H1 (cell line): ENCODE data around the gene PHGDH. TPM values are rescaled to one million over a fixed set of nuclear protein-coding genes. Genes with fewer than 3 reads are reported as not detected.

Source experiments
- CTCF ChIA-PET: fragments of 300-600 bp; sonication (Branson Sonifier 250); formaldehyde crosslinking; loops from one replicate; lab custom pipeline; 2021; ENCODE audit not compliant: partially characterized antibody; lab: Charles Lee
- POLR2A ChIA-PET: fragments of 300-600 bp; sonication (Branson Sonifier 250); formaldehyde crosslinking; loops from one replicate; lab custom pipeline; 2021; ENCODE audit warnings: inconsistent platforms; ENCODE audit not compliant: partially characterized antibody; lab: Charles Lee
- DNase-seq, 2 experiments: peaks; one replicate each; pipeline versions ENCODE4 v3.0.0 to v3.0.0-alpha.2; 2010 to 2022; ENCODE audit warnings: low spot score in 2 of 2, low read depth in 1 of 2, mixed read lengths in 1 of 2
- FAIRE-seq: peaks from 2 replicates; lab custom pipeline; 2011; peaks lifted over from hg19 to GRCh38; lab: Jason Lieb, UNC
- H2AFZ ChIP-seq: 2 replicates; pipeline ENCODE4 v1.8.1; 2012; ENCODE audit warnings: low read length, inconsistent platforms
- H2AK5ac ChIP-seq: 2 replicates; pipeline ENCODE4 v1.6.1; 2013; ENCODE audit warnings: low read depth, low read length
- H2BK120ac ChIP-seq: replicated peaks from 2 replicates; pipeline ENCODE3; 2013; ENCODE audit warnings: low read depth, low read length, inconsistent platforms
- H2BK12ac ChIP-seq: 2 replicates; pipeline ENCODE4 v1.6.1; 2013; ENCODE audit warnings: low read depth, low read length
- H2BK15ac ChIP-seq: 2 replicates; pipeline ENCODE4 v1.6.1; 2013; ENCODE audit warnings: low read length
- H2BK20ac ChIP-seq: 2 replicates; pipeline ENCODE4 v1.6.1; 2013; ENCODE audit warnings: low read length
- H2BK5ac ChIP-seq: 2 replicates; pipeline ENCODE4 v1.6.1; 2013; ENCODE audit warnings: low read depth, low read length
- H3K14ac ChIP-seq: 2 replicates; pipeline ENCODE4 v1.6.1; 2013; ENCODE audit warnings: inconsistent platforms; ENCODE audit not compliant: insufficient read length
- H3K18ac ChIP-seq: 2 replicates; pipeline ENCODE4 v1.6.1; 2013; ENCODE audit warnings: low read length; ENCODE audit errors: extremely low read depth
- H3K23ac ChIP-seq: 2 replicates; pipeline ENCODE4 v1.6.1; 2013; ENCODE audit warnings: inconsistent platforms; ENCODE audit not compliant: insufficient read length
- H3K23me2 ChIP-seq: 2 replicates; pipeline ENCODE4 v1.6.1; 2013; ENCODE audit warnings: low read depth, low read length
- H3K27ac ChIP-seq: 2 replicates; pipeline ENCODE4 v1.6.1; 2011; ENCODE audit warnings: low read depth, low read length, inconsistent platforms
- H3K27me3 ChIP-seq, 4 experiments: replicated peaks in 1 of 4; 1 replicate in 1 of 4; 2 replicates in 3 of 4; pipeline versions ENCODE4 v1.6.1 to v1.8.1; 2011 to 2013; ENCODE audit warnings: low read length in 3 of 4, mild to moderate bottlenecking in 3 of 4, inconsistent platforms in 2 of 4, mixed read lengths in 2 of 4, moderate library complexity in 1 of 4; ENCODE audit not compliant: control insufficient read depth in 3 of 4, insufficient read depth in 3 of 4; ENCODE audit errors: extremely low read depth in 1 of 4
- H3K36me3 ChIP-seq, 4 experiments: 2 replicates each; pipeline versions ENCODE4 v1.6.1 to v1.8.1; 2011 to 2013; ENCODE audit warnings: mild to moderate bottlenecking in 4 of 4, low read length in 3 of 4, moderate library complexity in 2 of 4, control low read depth in 1 of 4, inconsistent platforms in 1 of 4; ENCODE audit not compliant: insufficient read depth in 4 of 4, control insufficient read depth in 2 of 4
- H3K4ac ChIP-seq: replicated peaks from 2 replicates; pipeline ENCODE3; 2013; ENCODE audit warnings: low read length, low read depth, mixed read lengths, inconsistent platforms; ENCODE audit not compliant: insufficient read length
- H3K4me1 ChIP-seq, 4 experiments: replicated peaks in 1 of 4; 1 replicate in 1 of 4; 2 replicates in 3 of 4; pipeline versions ENCODE4 v1.6.1 to v1.8.1; 2011 to 2013; ENCODE audit warnings: low read length in 3 of 4, inconsistent platforms in 2 of 4, mixed read lengths in 1 of 4; ENCODE audit not compliant: insufficient read depth in 4 of 4, control insufficient read depth in 3 of 4
- H3K4me2 ChIP-seq, 2 experiments: 2 replicates each; pipeline versions ENCODE4 v1.6.1 to v1.8.1; 2011 to 2013; ENCODE audit warnings: low read depth in 2 of 2, low read length in 2 of 2, control low read depth in 1 of 2, inconsistent platforms in 1 of 2, mild to moderate bottlenecking in 1 of 2; ENCODE audit not compliant: insufficient read depth in 1 of 2
- H3K4me3 ChIP-seq, 4 experiments: fragments of 200-600, 300-600 bp in 1 of 4; sonication (generic), shearing (Covaris generic), sonication (Bioruptor Twin) in 1 of 4; 2 replicates each; pipeline versions ENCODE4 v1.5.1 to v1.8.1; 2011 to 2016; ENCODE audit warnings: low read length in 4 of 4, low read depth in 3 of 4, control low read depth in 2 of 4, inconsistent platforms in 2 of 4, mild to moderate bottlenecking in 2 of 4, mixed read lengths in 1 of 4, moderate library complexity in 1 of 4; ENCODE audit not compliant: insufficient read depth in 2 of 4; ENCODE audit errors: extremely low read depth in 1 of 4
- H3K56ac ChIP-seq: replicated peaks from 2 replicates; pipeline ENCODE3; 2013; ENCODE audit warnings: low read depth, mild to moderate bottlenecking, mixed read lengths, low read length, inconsistent platforms; ENCODE audit not compliant: insufficient read length
- H3K79me1 ChIP-seq: 2 replicates; pipeline ENCODE4 v1.6.1; 2013; ENCODE audit warnings: low read depth, low read length, control low read depth
- H3K79me2 ChIP-seq, 2 experiments: 2 replicates each; pipeline versions ENCODE4 v1.6.1 to v1.8.1; 2012 to 2013; ENCODE audit warnings: low read length in 2 of 2, mild to moderate bottlenecking in 2 of 2, inconsistent platforms in 1 of 2; ENCODE audit not compliant: insufficient read depth in 2 of 2, control insufficient read depth in 1 of 2
- H3K9ac ChIP-seq, 4 experiments: replicated peaks in 1 of 4; 1 replicate in 1 of 4; 2 replicates in 3 of 4; pipeline versions ENCODE4 v1.6.1 to v1.8.1; 2011 to 2013; ENCODE audit warnings: low read depth in 3 of 4, low read length in 3 of 4, control low read depth in 2 of 4, mild to moderate bottlenecking in 2 of 4, moderate library complexity in 2 of 4, inconsistent platforms in 1 of 4; ENCODE audit errors: extremely low read depth in 1 of 4
- H3K9me3 ChIP-seq, 2 experiments: 2 replicates each; pipeline versions ENCODE4 v1.6.1 to v1.8.1; 2012 to 2013; ENCODE audit warnings: mild to moderate bottlenecking in 2 of 2, moderate library complexity in 2 of 2, control low read depth in 1 of 2, inconsistent platforms in 1 of 2, low read depth in 1 of 2, low read length in 1 of 2, mixed read lengths in 1 of 2; ENCODE audit not compliant: insufficient read depth in 2 of 2
- H4K20me1 ChIP-seq, 2 experiments: replicated peaks in 1 of 2; 2 replicates each; pipeline versions ENCODE3 to v1.8.1; 2011 to 2013; ENCODE audit warnings: inconsistent platforms in 2 of 2, low read length in 2 of 2, mild to moderate bottlenecking in 1 of 2; ENCODE audit not compliant: insufficient read depth in 2 of 2, control insufficient read depth in 1 of 2
- H4K5ac ChIP-seq: 2 replicates; pipeline ENCODE4 v1.6.1; 2013; ENCODE audit warnings: low read length, low read depth, mixed read lengths, inconsistent platforms; ENCODE audit not compliant: insufficient read length
- H4K8ac ChIP-seq: 2 replicates; pipeline ENCODE4 v1.8.0; 2013; ENCODE audit warnings: mild to moderate bottlenecking, moderate library complexity, low read length, inconsistent platforms; ENCODE audit not compliant: insufficient read depth; ENCODE audit errors: extremely low read depth
- H4K91ac ChIP-seq: replicated peaks from 2 replicates; pipeline ENCODE3; 2013; ENCODE audit warnings: low read length, mixed read lengths, inconsistent platforms; ENCODE audit not compliant: insufficient read length
- ATF3 ChIP-seq: IDR thresholded peaks from 2 replicates; pipeline ENCODE4 v1.6.1; 2011; ENCODE audit warnings: low read depth, mild to moderate bottlenecking, low read length; ENCODE audit not compliant: insufficient read depth
- CEBPB ChIP-seq: IDR thresholded peaks from 2 replicates; pipeline ENCODE4 v1.6.1; 2012; ENCODE audit warnings: low read depth, low read length
- JUN ChIP-seq: IDR thresholded peaks from 2 replicates; pipeline ENCODE4 v1.6.1; 2011; ENCODE audit warnings: low read depth, mild to moderate bottlenecking, improper control_type of control experiment, low read length
- KDM4A ChIP-seq: IDR thresholded peaks from one replicate; pipeline ENCODE4 v1.7.1; 2012; ENCODE audit warnings: low read depth, mild to moderate bottlenecking, moderate library complexity, low read length, inconsistent platforms; ENCODE audit not compliant: severe bottlenecking
- RFX5 ChIP-seq: IDR thresholded peaks from 2 replicates; pipeline ENCODE4 v1.6.1; 2011; ENCODE audit warnings: low read depth, low read length, improper control_type of control experiment, borderline replicate concordance
- SAP30 ChIP-seq: fragments of 300-600 bp; sonication (generic); IDR thresholded peaks from 2 replicates; pipeline ENCODE4 v1.7.1; 2012; ENCODE audit warnings: low read length, moderate library complexity, mild to moderate bottlenecking, inconsistent platforms; ENCODE audit not compliant: insufficient read depth, insufficient replicate concordance
- SUZ12 ChIP-seq: fragments of 200-600 bp; sonication (generic); IDR thresholded peaks from 2 replicates; pipeline ENCODE4 v1.6.1; 2012; ENCODE audit warnings: mild to moderate bottlenecking, inconsistent platforms, low read length, moderate library complexity, mixed read lengths
- WGBS, 2 experiments: shearing (Covaris generic) in 1 of 2; methylation state at CpG; one replicate each; pipeline versions ENCODE4 v1.1.6 to v1.1.7; 2013 to 2015; ENCODE audit warnings: low lambda C conversion rate in 2 of 2, mixed read lengths in 2 of 2, inconsistent platforms in 1 of 2, low coverage in 1 of 2, missing lambda C conversion rate in 1 of 2; ENCODE audit not compliant: insufficient replicate concordance in 2 of 2, insufficient coverage in 1 of 2, insufficient read length in 1 of 2; ENCODE audit errors: extremely low coverage in 1 of 2, missing lambda C conversion rate in 1 of 2; 5-methylcytosine and 5-hydroxymethylcytosine counted together
- polyA plus RNA-seq, 7 experiments: library from polyadenylated mRNA; depleted of rRNA in 3 of 7; stranded (reverse) in 5 of 7; unstranded in 2 of 7; fragments of >200 nt in 5 of 7; fragments of 200-250 nt in 2 of 7; gene quantifications; 1 replicate in 5 of 7; 2 replicates in 1 of 7; 4 replicates in 1 of 7; pipeline versions ENCODE4 v1.2.1 to v1.2.3, GENCODE V29; 2011 to 2013; ENCODE audit warnings: missing spikeins in 2 of 7, mixed read lengths in 2 of 7
- total RNA-seq: library from RNA; stranded (reverse); fragmentation: NEBNext Ultra II Directional; extraction: Animal tissue kit (Norgen Biotek cat#: 25700); gene quantifications from 2 replicates; pipeline ENCODE4 v1.2.1, GENCODE V29; 2021

The PHGDH gene
- total and polyA plus RNA-seq, 2 of the 8 experiments (the other 6 are each of a cell fraction or from before 2014, with no cell fraction given) = 358 to 687 TPM

DNA sequence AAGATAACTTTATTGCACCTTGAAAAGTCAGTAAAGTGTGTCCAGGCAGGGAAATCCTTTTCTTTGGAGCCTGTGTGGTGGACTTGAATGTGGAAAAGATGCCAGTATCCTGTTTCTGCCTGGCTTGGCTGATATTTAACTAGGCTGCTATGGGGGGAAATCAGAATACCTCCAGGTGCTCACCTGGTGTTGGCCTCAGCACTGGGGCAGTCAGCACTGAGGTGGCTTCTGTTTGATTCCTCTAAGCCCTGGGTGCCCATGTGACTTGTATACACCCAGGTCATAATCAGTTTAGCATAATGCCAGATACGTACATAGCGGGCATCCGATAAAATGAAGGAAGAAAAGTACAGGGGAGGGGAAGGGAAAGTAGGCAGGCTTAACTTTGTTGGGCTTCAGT lies 7.2 kb downstream of the PHGDH start:
- no peak for FAIRE-seq
- no peak overlapping the region for H3K4me3 ChIP-seq
- H2BK15ac ChIP-seq = no peak overlapping the region
- no peak overlapping the region for H3K27ac ChIP-seq
- H2AFZ ChIP-seq = no peak overlapping the region
- H3K79me2 ChIP-seq = peaks cover 66 to 100% of the 10 kb centered on the region in 2 experiments
- no peak overlapping the region for H2BK12ac ChIP-seq
- peaks cover 56 to 58% of the 10 kb centered on the region in 2 experiments for H4K20me1 ChIP-seq
- peaks cover 12 to 23% (median 17%) of the 10 kb centered on the region in 4 experiments for H3K4me1 ChIP-seq
- no peak overlapping the region for H3K23ac ChIP-seq
- H3K9me3 ChIP-seq = no peaks in the 10 kb centered on the region
- no peaks in the 10 kb centered on the region for H3K27me3 ChIP-seq
- H3K14ac ChIP-seq = no peak overlapping the region
- no peak overlapping the region for H2BK120ac ChIP-seq
- peaks cover 16 to 67% (median 36%) of the 10 kb centered on the region in 4 experiments for H3K36me3 ChIP-seq
- peaks cover 47% of the 10 kb centered on the region for H3K79me1 ChIP-seq
- no peak overlapping the region for H4K5ac ChIP-seq
- no peak overlapping the region; a peak in 1 of 4 replicates for H3K4me2 ChIP-seq
- H3K18ac ChIP-seq = no peak overlapping the region
- H2BK20ac ChIP-seq = no peak overlapping the region
- H2AK5ac ChIP-seq = no peak overlapping the region
- peaks cover 3% of the 10 kb centered on the region; the same call in 1 of the 2 replicates for H3K23me2 ChIP-seq
- H3K9ac ChIP-seq = no peak overlapping the region
- ChIA-PET CTCF (interaction anchor here (1.0 kb wide), 1 partner anchor 9 kb away, joined by 4 read pairs; no protein-coding TSS in a partner anchor), POLR2A (interaction anchor here (1.3 to 20.1 kb wide), 4 partner anchors 10 to 21 kb away, joined by 5 to 425 read pairs (median 184); no protein-coding TSS in a partner anchor)
- no peak for DNase-seq
- no peak overlapping the region for H4K8ac ChIP-seq
- WGBS, 2 experiments = 90% methylated on average over 3 of the region's 3 CpGs; no CpG with 5 or more reads in 1 of the 2 experiments
- H3K4ac ChIP-seq = no peak overlapping the region
- H2BK5ac ChIP-seq = no peak overlapping the region
- H4K91ac ChIP-seq = no peak overlapping the region
- H3K56ac ChIP-seq = no peak overlapping the region
- no peak for TF ChIP-seq SAP30
- TF ChIP-seq RFX5 = no peak
- no peak for TF ChIP-seq CEBPB
- no peak for TF ChIP-seq ATF3
- TF ChIP-seq KDM4A = no peak
- no peak for TF ChIP-seq SUZ12
- TF ChIP-seq JUN = no peak
